ENCODE data around the gene PCP4L1.
A peak's percentile ranks its signal among the peaks of the same experiment; 100 is the strongest.

DNA sequence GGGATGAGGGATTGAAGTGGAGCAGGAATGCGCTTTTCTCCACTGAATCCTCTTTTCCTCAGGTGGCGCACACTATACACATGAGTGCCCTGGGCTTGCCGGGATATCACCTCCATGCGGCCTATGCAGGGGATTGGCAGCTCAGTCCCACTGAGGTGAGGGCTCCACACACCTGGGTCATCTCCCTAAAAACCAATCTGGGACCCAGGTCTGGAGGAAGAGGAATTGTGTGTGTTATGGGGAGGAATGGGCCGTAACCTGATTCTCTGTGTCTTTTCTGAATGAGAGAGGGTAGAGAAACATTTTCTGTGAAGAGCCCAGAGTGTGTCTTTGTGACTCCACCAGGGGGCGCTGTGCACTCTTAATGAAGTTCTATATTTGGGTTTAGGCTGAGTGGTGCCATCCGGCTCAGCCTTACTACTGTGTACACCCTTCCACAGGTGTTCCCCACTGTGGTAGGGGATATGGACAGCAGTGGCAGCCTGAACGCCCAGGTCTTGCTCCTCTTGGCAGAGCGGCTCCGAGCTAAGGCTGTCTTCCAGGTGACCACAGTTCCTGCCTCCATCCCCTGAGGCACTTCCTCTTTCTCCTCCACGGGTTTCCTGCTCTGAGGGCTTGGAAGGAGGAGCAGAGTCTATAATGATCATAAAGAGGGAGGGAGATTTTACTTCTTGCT lies 31.2 kb upstream of the PCP4L1 start:
- TF ChIP-seq REST (IDR thresholded peaks at IDR 0.05; ENCODE audit: low read depth) (no peak), EZH2 (IDR thresholded peaks at IDR 0.05) (no peak), CTCF (IDR thresholded peaks at IDR 0.05 in 2 of 3, conservative IDR thresholded peaks at IDR 0.05 in 1 of 3; ENCODE audit: borderline replicate concordance in 1 of 3, insufficient read depth in 1 of 3, low read depth in 2 of 3, low read length in 2 of 3) (peak; percentile 75 to 88 (median 87))

Data from HCT116 (cell line).